Hypothalamus (tissue), 51 donors: ENCODE measurements around the gene SELENOV.

ENCODE experiments used
- DNase-seq, 51 donors: peaks; one replicate each; lab custom pipeline; 2025; lab: John Stamatoyannopoulos, UW

SELENOV gene

GRCh38 chr19:39492225-39492624 is 22.7 kb upstream of the SELENOV start:
- DNase-seq: no peak

DNA sequence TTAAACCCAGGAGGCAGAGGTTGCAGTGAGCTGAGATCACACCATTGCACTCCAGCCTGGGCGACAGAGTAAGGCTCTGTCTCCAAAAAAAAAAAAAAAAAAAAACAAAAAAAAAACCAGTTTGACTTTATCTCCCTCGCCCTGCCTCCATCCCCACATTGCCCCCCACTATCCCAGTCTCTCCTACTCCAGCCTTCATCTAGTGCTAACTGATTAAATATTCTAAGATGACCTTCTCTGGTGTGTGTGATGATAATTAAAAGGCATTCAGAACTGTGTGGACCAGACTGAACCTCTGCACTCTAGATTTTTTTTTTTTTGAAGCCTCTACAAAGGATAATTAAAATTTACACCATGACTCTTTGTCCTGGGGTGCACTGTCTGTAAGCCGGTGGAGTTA is 22.2 kb upstream of the SELENOV start:
- DNase-seq: no peak

GRCh38 chr19:39494661-39495060 is 20.3 kb upstream of the SELENOV start:
- no peak for DNase-seq

- DNase-seq: no peak
Observed at GRCh38 chr19:39496063-39496462, 18.9 kb upstream of the SELENOV start.

DNA sequence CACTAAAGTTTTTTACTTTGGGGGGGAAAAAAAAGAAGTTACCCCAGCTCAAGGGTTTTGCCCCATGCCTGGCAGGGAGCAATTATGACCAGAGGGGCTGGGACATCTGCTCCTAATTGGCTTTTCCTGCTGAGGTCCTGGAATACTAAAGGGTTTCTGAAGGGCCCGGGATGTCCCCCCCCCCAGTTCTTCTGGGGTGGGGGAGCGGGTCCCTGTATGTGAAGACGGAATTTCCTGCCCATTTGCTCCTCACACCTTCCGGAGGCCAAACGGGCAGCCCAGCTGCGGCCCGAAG is 17.3 kb upstream of the SELENOV start:
- peak in 2 of 51 donors; percentile 2 to 5 for DNase-seq

GRCh38 chr19:39497996-39498797 is 16.7 kb upstream of the SELENOV start:
- DNase-seq: peak in 22 of 51 donors; percentile 4 to 60 (median 18)

- DNase-seq: peak in 1 of 51 donors; percentile 23
Observed at GRCh38 chr19:39498798-39499642, 15.9 kb upstream of the SELENOV start, which contains the start of gene DLL3. Gene DLL3 (plus strand): TSS chr19:39498947. CDS start chr19:39498975, 28 bp downstream.

- no peak for DNase-seq
Observed at GRCh38 chr19:39499932-39500331, 15.0 kb upstream of the SELENOV start.

DNA sequence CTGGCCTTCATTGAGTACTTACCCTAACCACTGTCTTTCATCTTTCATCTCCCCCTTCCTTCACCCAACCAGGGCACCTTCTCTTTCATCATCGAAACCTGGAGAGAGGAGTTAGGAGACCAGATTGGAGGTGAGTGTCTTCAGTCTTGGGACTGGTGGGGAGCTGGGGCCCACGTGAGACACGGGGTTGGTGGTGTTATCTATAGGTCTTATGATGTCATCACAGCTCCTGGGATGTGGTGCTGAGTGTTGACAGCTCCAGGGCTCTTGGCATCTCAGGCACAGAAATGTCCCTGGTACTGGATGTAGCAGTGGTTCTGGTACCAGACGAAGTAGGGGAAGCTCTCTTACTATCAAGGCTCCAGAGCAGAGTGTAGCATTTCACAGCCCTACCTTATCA is 14.4 kb upstream of the SELENOV start:
- DNase-seq: no peak

GRCh38 chr19:39501340-39501739 is 13.6 kb upstream of the SELENOV start:
- no peak for DNase-seq

DNA sequence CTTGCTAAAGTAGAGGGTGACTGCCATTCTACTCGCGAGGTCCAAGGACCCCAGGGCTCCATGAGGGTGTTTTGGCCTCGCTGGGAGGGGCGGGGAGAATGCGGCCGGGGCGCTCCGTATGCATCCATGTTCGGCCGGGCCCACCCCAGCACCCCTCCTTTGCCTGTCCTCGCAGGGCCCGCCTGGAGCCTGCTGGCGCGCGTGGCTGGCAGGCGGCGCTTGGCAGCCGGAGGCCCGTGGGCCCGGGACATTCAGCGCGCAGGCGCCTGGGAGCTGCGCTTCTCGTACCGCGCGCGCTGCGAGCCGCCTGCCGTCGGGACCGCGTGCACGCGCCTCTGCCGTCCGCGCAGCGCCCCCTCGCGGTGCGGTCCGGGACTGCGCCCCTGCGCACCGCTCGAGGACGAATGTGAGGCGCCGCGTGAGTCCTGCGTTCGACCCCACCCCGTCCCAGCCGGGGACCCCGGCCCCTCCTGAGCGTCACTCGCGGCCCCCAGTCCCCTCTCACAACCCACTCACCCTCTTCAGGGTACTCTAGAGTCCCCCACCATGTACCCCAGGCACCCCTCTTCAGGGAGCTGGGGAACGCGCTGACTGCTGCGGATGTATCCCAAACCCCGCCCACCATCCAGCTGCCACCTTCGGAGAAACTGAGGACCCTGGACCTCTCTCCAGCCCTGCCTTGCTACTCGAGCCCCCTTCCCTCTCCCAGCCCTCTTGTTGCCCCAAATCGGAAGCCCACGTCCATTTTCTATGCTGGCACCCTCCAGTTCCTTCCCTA is 12.1 kb upstream of the SELENOV start:
- DNase-seq: peak in 8 of 51 donors; percentile 4 to 38 (median 15)

GRCh38 chr19:39506598-39506943 is 8.4 kb upstream of the SELENOV start:
- DNase-seq: no peak

DNA sequence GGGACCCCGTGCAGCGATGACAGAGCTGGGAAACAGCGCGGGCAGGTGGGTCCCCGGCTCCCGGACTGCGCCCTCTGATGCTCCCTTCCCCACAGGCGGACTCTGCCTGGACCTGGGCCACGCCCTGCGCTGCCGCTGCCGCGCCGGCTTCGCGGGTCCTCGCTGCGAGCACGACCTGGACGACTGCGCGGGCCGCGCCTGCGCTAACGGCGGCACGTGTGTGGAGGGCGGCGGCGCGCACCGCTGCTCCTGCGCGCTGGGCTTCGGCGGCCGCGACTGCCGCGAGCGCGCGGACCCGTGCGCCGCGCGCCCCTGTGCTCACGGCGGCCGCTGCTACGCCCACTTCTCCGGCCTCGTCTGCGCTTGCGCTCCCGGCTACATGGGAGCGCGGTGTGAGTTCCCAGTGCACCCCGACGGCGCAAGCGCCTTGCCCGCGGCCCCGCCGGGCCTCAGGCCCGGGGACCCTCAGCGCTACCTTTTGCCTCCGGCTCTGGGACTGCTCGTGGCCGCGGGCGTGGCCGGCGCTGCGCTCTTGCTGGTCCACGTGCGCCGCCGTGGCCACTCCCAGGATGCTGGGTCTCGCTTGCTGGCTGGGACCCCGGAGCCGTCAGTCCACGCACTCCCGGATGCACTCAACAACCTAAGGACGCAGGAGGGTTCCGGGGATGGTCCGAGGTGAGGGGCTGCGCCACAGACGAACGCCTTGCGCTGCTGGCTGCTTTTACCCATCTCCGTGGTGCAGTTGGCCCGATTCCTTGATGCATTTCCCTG is 7.8 kb upstream of the SELENOV start:
- peak in 15 of 51 donors; percentile 2 to 63 (median 36) for DNase-seq

GRCh38 chr19:39507715-39508364 is 7.1 kb upstream of the SELENOV start:
- no peak for DNase-seq

GRCh38 chr19:39508629-39509028 is 6.3 kb upstream of the SELENOV start:
- no peak for DNase-seq

DNA sequence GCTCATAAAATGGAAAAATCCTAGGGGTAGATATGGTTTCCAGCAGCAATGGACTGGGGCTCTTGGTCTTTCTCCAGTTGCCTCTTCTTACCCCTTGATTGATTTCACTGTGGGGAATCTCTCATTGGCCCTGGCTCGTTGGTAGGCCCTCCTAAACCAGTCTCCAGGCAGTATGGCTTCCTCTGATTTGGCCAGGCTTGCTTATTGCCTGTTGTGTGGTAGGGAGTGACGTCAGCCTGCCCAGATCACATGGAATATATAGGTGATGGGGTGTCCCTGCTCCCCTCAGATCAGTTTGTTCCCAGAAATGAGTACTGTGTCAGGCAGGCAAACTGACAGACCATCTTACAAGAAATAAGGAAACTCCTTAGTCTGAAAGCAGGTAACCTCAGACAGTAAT is 5.7 kb upstream of the SELENOV start:
- DNase-seq: no peak

DNA sequence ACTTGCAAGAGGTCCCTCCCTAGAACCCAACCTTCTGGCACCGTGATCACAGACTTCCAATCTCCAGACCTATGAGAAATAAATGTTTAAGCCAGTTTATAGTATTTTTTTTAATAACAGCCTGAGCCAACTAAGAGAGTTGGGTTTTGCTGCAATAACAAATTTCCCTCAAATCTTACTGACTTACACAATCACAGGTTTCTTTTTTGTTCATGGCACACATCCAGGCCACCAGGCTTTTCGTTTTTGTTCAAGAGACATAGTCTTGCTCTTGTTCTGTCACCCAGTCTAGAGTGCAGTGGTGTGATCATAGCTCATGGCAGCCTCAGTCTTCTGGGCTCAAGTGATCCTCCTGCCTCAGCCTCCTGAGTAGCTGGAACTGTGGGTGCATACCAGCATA is 2.0 kb upstream of the SELENOV start:
- no peak for DNase-seq

DNA sequence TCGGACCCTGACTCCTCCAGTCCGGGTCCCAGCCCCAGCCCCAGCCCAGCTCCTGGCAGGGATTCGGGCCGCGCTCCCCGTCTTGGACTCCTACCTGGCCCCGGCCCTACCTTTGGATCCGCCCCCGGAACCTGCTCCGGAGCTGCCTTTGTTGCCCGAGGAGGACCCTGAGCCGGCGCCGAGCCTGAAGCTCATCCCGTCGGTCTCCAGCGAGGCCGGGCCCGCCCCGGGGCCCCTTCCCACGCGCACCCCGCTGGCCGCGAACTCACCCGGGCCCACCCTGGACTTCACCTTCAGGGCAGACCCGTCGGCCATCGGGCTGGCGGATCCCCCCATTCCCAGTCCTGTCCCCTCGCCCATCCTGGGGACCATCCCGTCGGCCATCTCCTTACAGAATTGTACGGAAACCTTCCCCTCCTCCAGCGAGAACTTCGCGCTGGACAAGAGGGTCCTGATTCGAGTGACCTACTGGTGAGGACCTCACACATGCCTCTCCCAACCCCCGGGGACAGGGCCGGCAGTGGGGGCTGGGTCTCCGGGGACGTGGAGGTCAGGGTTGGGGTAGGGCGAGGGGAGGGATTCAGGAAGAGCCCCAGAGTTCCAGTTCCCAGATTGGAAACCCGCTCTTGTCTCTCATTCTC is 732 bp downstream of the SELENOV start:
- DNase-seq: peak in 1 of 51 donors; percentile 5

- no peak for DNase-seq
Observed at GRCh38 chr19:39516270-39516669, 1.3 kb downstream of the SELENOV start.
